ENCODE data around the gene MALRD1. TPM values are rescaled to one million over a fixed set of nuclear protein-coding genes. Genes with fewer than 3 reads are reported as not detected.
"Not testable (repeated sequence)": the region's sequence is repeated elsewhere in the genome, so short reads cannot be mapped to it uniquely, and the experiment has no call there.

MALRD1 gene
- total RNA-seq, 1 donor from 2014 or later, result not detected

DNA sequence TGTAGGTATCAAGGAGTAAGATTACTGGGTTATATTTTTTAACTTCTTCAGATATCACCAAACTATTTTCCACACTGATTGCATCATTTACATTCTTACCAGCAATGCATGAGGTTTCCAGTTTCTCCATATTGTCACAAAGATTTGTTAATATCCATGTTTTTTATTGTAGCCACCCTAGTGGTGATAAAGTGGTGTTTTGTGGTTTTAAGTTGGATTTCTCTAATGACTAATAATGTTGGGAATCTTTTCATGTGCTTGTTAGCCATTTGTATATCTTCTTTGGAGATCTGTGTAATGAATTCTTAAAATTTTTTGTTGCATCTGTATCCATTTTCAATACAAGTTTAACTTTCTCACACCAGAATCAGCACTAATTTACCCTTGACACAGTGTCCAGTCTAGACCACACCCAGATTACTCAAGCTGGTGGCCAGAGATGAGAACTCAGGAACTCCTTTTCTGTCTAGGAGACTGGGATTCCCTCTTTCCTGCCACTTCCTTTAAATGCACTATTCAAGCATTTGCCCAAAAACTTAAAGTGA lies 700.7 kb downstream of the MALRD1 start:
- no peak overlapping the region for H3K27ac Mint-ChIP-seq

DNA sequence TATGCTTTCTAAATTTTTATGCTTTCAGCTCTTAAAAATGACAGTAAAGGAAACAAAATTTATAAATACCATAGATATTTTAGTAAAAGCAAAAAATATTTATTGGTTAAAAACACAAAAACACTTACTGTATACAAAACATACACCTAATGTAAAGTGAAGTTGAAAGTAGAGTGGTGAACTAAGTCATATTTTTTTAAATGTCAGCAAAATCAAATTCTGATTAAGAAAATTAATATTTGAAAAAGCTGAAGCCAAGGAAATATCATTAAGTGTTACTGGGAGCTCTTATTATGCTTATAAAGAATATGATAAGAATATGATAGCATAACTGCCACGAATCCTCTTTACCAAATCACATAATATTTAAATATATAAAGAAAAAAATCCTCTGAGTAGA lies 702.4 kb downstream of the MALRD1 start:
- Mint-ChIP-seq H3K4me1 (ENCODE audit: low read depth) (no peaks in the 10 kb centered on the region), H3K27me3 (ENCODE audit: insufficient read depth) (no peaks in the 10 kb centered on the region), H3K36me3 (ENCODE audit: low read depth) (no peaks in the 10 kb centered on the region), H3K9me3 (no peaks in the 10 kb centered on the region), H3K27ac (no peak overlapping the region), H3K4me3 (no peak overlapping the region)
- intact Hi-C loops (cut with micrococcal nuclease), result no loop called here
- DNase-seq (ENCODE audit: low spot score), result no peak

More for the DNA sequence above, 700.7 kb downstream of the MALRD1 start:
- Mint-ChIP-seq H3K4me3 (no peak overlapping the region), H3K27me3 (ENCODE audit: insufficient read depth) (no peaks in the 10 kb centered on the region), H3K9me3 (no peaks in the 10 kb centered on the region), H3K4me1 (ENCODE audit: low read depth) (no peaks in the 10 kb centered on the region), H3K36me3 (ENCODE audit: low read depth) (no peaks in the 10 kb centered on the region)
- DNase-seq (ENCODE audit: low spot score), result no peak
- intact Hi-C loops (cut with micrococcal nuclease), result no loop called here

DNA sequence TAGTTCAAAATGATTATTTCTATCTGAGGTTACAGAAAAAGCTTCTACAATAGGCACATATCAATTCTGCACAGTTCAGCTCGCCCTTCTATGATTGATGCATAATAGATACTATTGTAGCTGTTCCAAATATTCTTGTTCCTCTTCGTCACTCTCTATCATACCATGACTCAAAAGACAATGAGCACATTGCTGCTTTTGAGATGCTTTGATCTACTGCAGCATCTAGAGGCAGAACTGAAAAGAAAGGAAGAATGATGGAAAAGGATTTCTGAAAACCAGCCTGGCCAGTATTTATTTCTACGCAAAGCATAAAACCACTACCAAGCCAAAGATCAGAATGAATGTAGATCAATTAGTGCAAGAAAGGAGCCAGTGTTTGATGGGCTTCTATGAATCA lies 708.3 kb downstream of the MALRD1 start:
- H3K27ac Mint-ChIP-seq, result no peak overlapping the region
- H3K4me3 Mint-ChIP-seq, result no peak overlapping the region
- no peaks in the 10 kb centered on the region for H3K27me3 Mint-ChIP-seq (ENCODE audit: insufficient read depth)
- intact Hi-C loops (cut with micrococcal nuclease), result no loop called here
- no peaks in the 10 kb centered on the region for H3K4me1 Mint-ChIP-seq (ENCODE audit: low read depth)
- H3K9me3 Mint-ChIP-seq, result no peaks in the 10 kb centered on the region
- no peaks in the 10 kb centered on the region for H3K36me3 Mint-ChIP-seq (ENCODE audit: low read depth)
- no peak for DNase-seq (ENCODE audit: low spot score)

DNA sequence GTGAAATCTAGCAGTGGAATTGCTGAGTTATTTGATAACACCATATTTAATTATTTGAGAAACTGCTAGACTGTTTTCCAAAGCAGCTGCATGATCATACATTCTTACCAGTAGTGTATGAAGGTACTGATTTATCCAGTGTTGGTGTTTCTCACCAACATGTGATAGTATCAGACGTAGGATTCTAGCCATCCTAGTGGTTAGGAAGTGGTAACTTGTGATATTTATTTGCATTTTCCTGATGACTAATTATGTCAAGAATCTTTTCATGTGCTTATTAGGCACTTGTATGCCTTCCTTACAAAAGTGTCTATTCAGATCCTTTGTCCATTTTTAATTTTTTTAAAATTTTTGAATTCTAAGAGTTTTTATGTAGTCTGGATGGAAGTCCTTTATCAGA lies 713.4 kb downstream of the MALRD1 start:
- intact Hi-C loops (cut with micrococcal nuclease), result no loop called here
- DNase-seq (ENCODE audit: low spot score), result no peak
- H3K27me3 Mint-ChIP-seq (ENCODE audit: insufficient read depth), result no peaks in the 10 kb centered on the region
- H3K36me3 Mint-ChIP-seq (ENCODE audit: low read depth), result no peaks in the 10 kb centered on the region
- no peaks in the 10 kb centered on the region for H3K4me1 Mint-ChIP-seq (ENCODE audit: low read depth)
- no peaks in the 10 kb centered on the region for H3K9me3 Mint-ChIP-seq
- no peak overlapping the region for H3K4me3 Mint-ChIP-seq
- H3K27ac Mint-ChIP-seq, result no peak overlapping the region

DNA sequence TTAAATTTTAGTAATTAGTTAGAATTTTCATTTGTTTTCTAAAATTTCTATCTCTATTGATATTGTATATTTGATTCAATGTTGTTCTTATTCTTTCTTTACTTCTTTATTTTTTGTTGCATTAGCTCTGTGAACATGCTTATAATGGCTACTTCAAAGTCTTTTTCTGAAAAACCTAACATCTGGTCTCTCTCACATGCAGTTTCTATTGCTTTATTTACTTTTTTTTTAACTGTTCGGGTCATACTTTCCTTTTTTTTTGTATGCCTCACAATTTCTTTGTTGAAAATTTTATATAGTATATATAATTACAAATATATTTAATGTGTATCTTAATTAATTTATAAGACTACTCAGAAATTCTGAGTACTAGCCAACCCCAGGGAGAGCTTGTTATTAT lies 715.5 kb downstream of the MALRD1 start:
- Mint-ChIP-seq H3K4me3 (no peak overlapping the region), H3K27me3 (ENCODE audit: insufficient read depth) (no peaks in the 10 kb centered on the region), H3K9me3 (peaks cover 5% of the 10 kb centered on the region), H3K4me1 (ENCODE audit: low read depth) (no peaks in the 10 kb centered on the region), H3K36me3 (ENCODE audit: low read depth) (no peaks in the 10 kb centered on the region), H3K27ac (no peak overlapping the region)
- intact Hi-C loops (cut with micrococcal nuclease), result no loop called here
- DNase-seq (ENCODE audit: low spot score), result no peak

DNA sequence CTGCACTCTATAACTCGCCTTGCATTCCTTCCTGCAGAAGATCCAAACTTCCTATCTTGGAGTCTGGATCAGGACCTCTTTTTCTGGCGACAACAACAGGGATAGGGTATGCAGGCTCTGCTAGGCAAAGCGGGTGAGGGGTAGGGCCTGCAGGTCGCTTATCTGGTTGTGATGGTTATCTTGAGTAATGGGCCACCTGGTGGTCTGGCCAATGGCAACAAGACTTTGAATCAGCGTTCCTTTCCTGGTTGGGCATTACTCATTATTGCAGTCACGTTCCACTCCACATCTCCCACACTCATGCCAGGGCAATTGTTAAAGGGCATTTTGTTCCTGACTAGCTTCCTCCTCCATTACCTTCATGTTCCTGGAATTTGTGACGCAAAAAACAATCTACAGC lies 719.3 kb downstream of the MALRD1 start:
- Mint-ChIP-seq H3K4me1 (ENCODE audit: low read depth) (no peaks in the 10 kb centered on the region), H3K36me3 (ENCODE audit: low read depth) (no peaks in the 10 kb centered on the region), H3K9me3 (peaks cover 5% of the 10 kb centered on the region), H3K27ac (no peak overlapping the region), H3K27me3 (ENCODE audit: insufficient read depth) (no peaks in the 10 kb centered on the region), H3K4me3 (no peak overlapping the region)
- intact Hi-C loops (cut with micrococcal nuclease), result no loop called here
- DNase-seq (ENCODE audit: low spot score), result no peak

DNA sequence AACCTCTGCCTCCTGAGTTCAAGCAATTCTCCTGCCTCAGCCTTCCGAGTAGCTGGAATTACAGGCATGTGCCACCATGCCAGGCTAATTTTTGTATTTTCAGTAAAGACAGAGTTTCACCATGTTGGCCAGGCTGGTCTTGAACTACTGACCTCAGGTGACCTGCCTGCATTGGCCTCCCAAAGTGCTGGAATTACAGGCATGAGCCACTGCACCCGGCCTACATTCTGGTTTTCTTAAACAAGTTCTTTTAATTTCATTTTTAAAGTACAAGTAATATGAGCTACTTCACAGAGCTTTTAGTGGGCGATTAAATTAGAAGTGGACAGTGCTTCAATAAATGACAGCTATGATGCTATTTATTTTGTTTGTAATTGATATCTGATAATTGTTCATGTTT lies 721.2 kb downstream of the MALRD1 start:
- H3K4me1 Mint-ChIP-seq (ENCODE audit: low read depth); DNase-seq (ENCODE audit: low spot score); H3K36me3 Mint-ChIP-seq (ENCODE audit: low read depth); H3K4me3 Mint-ChIP-seq; H3K27ac Mint-ChIP-seq; intact Hi-C loops (cut with micrococcal nuclease); H3K27me3 Mint-ChIP-seq (ENCODE audit: insufficient read depth); H3K9me3 Mint-ChIP-seq: not testable (repeated sequence)

DNA sequence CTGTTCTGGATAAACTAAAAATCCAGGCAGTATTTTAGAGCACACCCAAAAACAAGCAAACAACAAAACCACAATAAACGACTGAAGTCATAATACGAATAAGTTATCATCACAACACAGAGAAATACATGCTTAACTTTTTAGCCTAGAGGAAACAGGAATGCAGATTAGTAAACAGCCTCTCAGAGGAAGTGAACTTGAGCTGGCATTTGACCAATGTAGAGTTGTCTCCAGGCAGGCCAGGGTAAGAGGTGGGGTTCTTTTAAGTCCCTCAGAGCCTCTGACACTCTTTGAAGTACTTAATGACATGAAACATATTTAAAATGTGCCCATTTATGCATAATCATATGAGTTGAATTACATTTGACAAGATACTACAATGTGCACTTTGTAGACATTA lies 724.4 kb downstream of the MALRD1 start:
- Mint-ChIP-seq H3K36me3 (ENCODE audit: low read depth) (no peaks in the 10 kb centered on the region), H3K4me3 (no peak overlapping the region), H3K9me3 (peaks cover 1% of the 10 kb centered on the region), H3K27ac (no peak overlapping the region), H3K27me3 (ENCODE audit: insufficient read depth) (no peaks in the 10 kb centered on the region), H3K4me1 (ENCODE audit: low read depth) (no peaks in the 10 kb centered on the region)
- intact Hi-C loops (cut with micrococcal nuclease), result no loop called here
- DNase-seq (ENCODE audit: low spot score), result no peak

DNA sequence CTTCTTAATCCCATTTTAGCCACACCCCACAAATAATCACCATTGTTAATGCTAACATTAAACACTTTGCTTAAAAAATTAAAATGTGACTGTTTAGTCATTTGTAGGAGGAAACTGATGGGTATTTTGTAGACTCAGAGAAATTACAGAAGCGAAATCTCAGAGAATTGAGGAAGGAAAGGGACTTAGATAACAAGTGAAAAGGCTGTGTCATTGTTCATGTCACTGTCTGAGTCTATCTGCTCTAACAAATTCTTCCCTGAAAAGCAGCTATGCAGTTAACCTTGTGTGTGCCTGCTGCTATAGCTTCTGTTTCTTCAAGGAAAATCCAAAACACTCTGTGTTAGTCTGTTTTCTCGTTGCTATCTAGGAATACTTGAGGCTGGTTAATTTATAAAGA lies 726.7 kb downstream of the MALRD1 start:
- Mint-ChIP-seq H3K9me3 (no peaks in the 10 kb centered on the region), H3K27ac (no peak overlapping the region), H3K27me3 (ENCODE audit: insufficient read depth) (no peaks in the 10 kb centered on the region), H3K36me3 (ENCODE audit: low read depth) (no peaks in the 10 kb centered on the region), H3K4me1 (ENCODE audit: low read depth) (no peaks in the 10 kb centered on the region), H3K4me3 (no peak overlapping the region)
- no peak for DNase-seq (ENCODE audit: low spot score)
- intact Hi-C loops (cut with micrococcal nuclease), result no loop called here

DNA sequence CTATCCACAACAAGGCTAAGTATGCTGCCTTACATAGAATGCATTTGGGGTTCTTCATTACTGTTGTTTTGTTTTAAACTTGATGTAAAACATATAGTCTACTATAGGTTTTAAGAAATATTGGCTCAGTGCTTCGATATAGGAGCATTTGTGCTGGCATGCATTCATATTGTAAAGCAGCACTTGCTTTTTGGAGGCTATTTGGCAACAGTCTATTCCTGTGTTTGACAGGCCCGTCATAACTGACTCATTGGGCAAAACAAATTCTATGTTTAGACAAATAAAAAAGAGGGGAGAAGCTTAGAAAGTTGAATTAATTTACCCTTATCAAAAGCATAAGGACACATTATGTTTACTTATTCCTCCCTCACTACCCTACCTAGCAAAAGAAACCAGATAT lies 729.2 kb downstream of the MALRD1 start:
- Mint-ChIP-seq H3K36me3 (ENCODE audit: low read depth) (no peaks in the 10 kb centered on the region), H3K9me3 (no peaks in the 10 kb centered on the region), H3K4me3 (no peak overlapping the region), H3K27ac (no peak overlapping the region), H3K27me3 (ENCODE audit: insufficient read depth) (no peaks in the 10 kb centered on the region), H3K4me1 (ENCODE audit: low read depth) (no peaks in the 10 kb centered on the region)
- DNase-seq (ENCODE audit: low spot score), result no peak
- intact Hi-C loops (cut with micrococcal nuclease), result no loop called here

DNA sequence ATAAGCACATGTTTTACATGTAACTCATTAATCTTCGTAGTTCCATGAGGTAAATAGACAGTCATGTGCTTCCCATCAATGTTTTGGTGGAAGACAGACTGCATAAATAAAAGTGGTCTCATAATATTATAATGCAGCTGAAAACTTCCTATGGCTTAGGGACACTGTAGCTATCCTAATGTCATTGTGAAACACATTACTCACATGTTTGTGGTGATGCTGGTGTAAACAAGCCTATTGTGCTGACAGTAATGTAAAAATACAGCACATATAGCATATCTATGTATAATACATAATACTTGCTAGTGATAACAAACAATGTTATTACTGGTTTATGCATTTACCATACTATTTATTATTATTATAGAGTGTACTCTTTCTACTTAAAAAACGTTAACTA lies 730.4 kb downstream of the MALRD1 start:
- no peaks in the 10 kb centered on the region for H3K9me3 Mint-ChIP-seq
- H3K4me3 Mint-ChIP-seq, result no peak overlapping the region
- H3K27me3 Mint-ChIP-seq (ENCODE audit: insufficient read depth), result no peaks in the 10 kb centered on the region
- intact Hi-C loops (cut with micrococcal nuclease), result no loop called here
- no peaks in the 10 kb centered on the region for H3K36me3 Mint-ChIP-seq (ENCODE audit: low read depth)
- no peak overlapping the region for H3K27ac Mint-ChIP-seq
- no peak for DNase-seq (ENCODE audit: low spot score)
- no peaks in the 10 kb centered on the region for H3K4me1 Mint-ChIP-seq (ENCODE audit: low read depth)

DNA sequence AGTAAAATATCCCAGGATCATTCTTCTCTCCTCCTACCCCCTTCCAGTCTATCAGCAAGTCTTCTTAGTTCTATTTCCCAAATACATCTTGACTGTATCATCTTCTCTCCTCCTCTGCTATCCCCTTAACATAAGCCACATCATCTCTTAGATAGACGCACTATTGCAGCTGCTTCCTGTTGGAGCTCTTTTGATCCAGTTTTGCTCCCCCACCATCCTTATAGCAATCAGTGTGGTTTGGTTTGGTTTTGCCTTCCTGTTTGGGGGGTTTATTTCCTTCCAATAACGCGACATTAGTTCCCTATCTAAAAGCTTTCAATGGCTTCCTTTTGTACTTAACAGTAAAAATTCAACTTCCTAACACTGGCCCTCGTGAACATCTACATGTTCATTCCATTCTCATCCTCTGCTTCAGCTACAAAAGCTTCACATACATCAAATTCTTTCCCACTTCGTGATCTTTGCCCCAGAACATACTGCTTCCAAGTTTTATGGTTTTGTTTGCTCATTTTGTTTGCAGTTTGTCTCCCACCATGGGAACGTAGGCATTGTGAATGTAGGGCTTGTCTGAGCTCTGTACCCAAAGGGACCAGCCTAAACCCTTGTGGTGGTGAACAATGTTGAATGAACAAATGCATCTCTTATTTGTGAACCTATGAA lies 734.0 kb downstream of the MALRD1 start:
- Mint-ChIP-seq H3K4me3 (no peak overlapping the region), H3K27ac (no peak overlapping the region), H3K9me3 (no peaks in the 10 kb centered on the region), H3K4me1 (ENCODE audit: low read depth) (no peaks in the 10 kb centered on the region), H3K27me3 (ENCODE audit: insufficient read depth) (no peaks in the 10 kb centered on the region), H3K36me3 (ENCODE audit: low read depth) (no peaks in the 10 kb centered on the region)
- intact Hi-C loops (cut with micrococcal nuclease), result no loop called here
- DNase-seq (ENCODE audit: low spot score), result no peak

DNA sequence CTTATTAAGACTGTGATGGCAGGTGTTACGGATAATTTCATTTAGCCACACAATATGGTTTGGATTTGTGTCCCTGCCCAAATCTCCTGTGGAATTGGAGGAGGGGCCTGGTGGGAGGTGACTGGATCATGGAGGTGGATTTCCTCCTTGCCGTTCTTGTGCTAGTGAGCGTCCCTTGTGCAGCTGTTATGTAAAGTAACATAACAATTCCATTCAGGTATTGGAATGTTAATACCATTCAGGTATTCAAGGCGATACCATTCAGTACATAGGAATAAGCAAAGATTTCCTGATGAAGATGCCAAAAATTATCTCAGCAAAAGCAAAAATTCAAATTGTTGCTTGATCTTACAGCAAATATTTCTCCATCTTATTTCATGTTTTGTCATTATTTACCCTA lies 735.1 kb downstream of the MALRD1 start:
- H3K4me3 Mint-ChIP-seq, result no peak overlapping the region
- intact Hi-C loops (cut with micrococcal nuclease), result no loop called here
- no peaks in the 10 kb centered on the region for H3K27me3 Mint-ChIP-seq (ENCODE audit: insufficient read depth)
- DNase-seq (ENCODE audit: low spot score), result no peak
- H3K9me3 Mint-ChIP-seq, result no peaks in the 10 kb centered on the region
- no peak overlapping the region for H3K27ac Mint-ChIP-seq
- H3K36me3 Mint-ChIP-seq (ENCODE audit: low read depth), result no peaks in the 10 kb centered on the region
- no peaks in the 10 kb centered on the region for H3K4me1 Mint-ChIP-seq (ENCODE audit: low read depth)
